Keratinocyte (primary cell): Measurements from ENCODE around the gene DRC1. TPM values are rescaled to one million over a fixed set of nuclear protein-coding genes. Genes with fewer than 3 reads are reported as not detected.

Experiments used
- DNase-seq: peaks from one replicate; pipeline ENCODE4 v3.0.0-alpha.2; 2011; ENCODE audit warnings: low read depth, missing footprints, low spot score
- FAIRE-seq: peaks from 2 replicates; lab custom pipeline; 2011; peaks lifted over from hg19 to GRCh38; lab: Jason Lieb, UNC
- H2AFZ ChIP-seq: 2 replicates; pipeline ENCODE4 v1.6.0; 2012; ENCODE audit warnings: low read length, control low read depth, inconsistent platforms; ENCODE audit not compliant: control insufficient read depth
- H3K27ac ChIP-seq: 2 replicates; pipeline ENCODE4 v1.5.1; 2011; ENCODE audit warnings: low read length; ENCODE audit not compliant: control insufficient read depth, insufficient read depth
- H3K27me3 ChIP-seq: 3 replicates; pipeline ENCODE4 v1.6.0; 2011; ENCODE audit warnings: low read length; ENCODE audit not compliant: control insufficient read depth, insufficient read depth; ENCODE audit errors: extremely low read depth
- H3K36me3 ChIP-seq, 2 experiments: 2 replicates in 1 of 2; 3 replicates in 1 of 2; pipeline ENCODE4 v1.5.1; 2011; ENCODE audit warnings: low read length in 2 of 2, mild to moderate bottlenecking in 1 of 2; ENCODE audit not compliant: control insufficient read depth in 2 of 2, insufficient read depth in 2 of 2; ENCODE audit errors: extremely low read depth in 1 of 2
- H3K4me1 ChIP-seq: 3 replicates; pipeline ENCODE4 v1.5.1; 2011; ENCODE audit warnings: low read length; ENCODE audit not compliant: control insufficient read depth, insufficient read depth; ENCODE audit errors: extremely low read depth
- H3K4me2 ChIP-seq: 3 replicates; pipeline ENCODE4 v1.6.0; 2011; ENCODE audit warnings: low read depth, low read length; ENCODE audit not compliant: control insufficient read depth, insufficient read depth; ENCODE audit errors: extremely low read depth
- H3K4me3 ChIP-seq, 3 experiments: fragments of 200-600 bp in 1 of 3; sonication (generic) in 1 of 3; 2 replicates in 2 of 3; 3 replicates in 1 of 3; pipeline ENCODE4 v1.5.1; 2011 to 2016; ENCODE audit warnings: low read length in 3 of 3, mild to moderate bottlenecking in 3 of 3, control low read depth in 2 of 3, inconsistent platforms in 1 of 3, low read depth in 1 of 3, mixed read lengths in 1 of 3, mixed run types in 1 of 3, moderate library complexity in 1 of 3; ENCODE audit not compliant: control insufficient read depth in 2 of 3, insufficient read depth in 2 of 3; ENCODE audit errors: extremely low read depth in 1 of 3
- H3K79me2 ChIP-seq: 2 replicates; pipeline ENCODE4 v1.6.0; 2012; ENCODE audit warnings: low read length; ENCODE audit not compliant: control insufficient read depth, insufficient read depth
- H3K9ac ChIP-seq: 3 replicates; pipeline ENCODE4 v1.6.0; 2011; ENCODE audit warnings: low read length; ENCODE audit not compliant: control insufficient read depth, insufficient read depth; ENCODE audit errors: extremely low read depth
- H3K9me1 ChIP-seq: 3 replicates; pipeline ENCODE4 v1.6.0; 2011; ENCODE audit warnings: low read length; ENCODE audit not compliant: control insufficient read depth, insufficient read depth; ENCODE audit errors: extremely low read depth
- H3K9me3 ChIP-seq: 2 replicates; pipeline ENCODE4 v1.5.1; 2012; ENCODE audit warnings: low read depth, low read length; ENCODE audit not compliant: control insufficient read depth
- H4K20me1 ChIP-seq: 3 replicates; pipeline ENCODE4 v1.6.0; 2011; ENCODE audit warnings: low read length; ENCODE audit not compliant: control insufficient read depth, insufficient read depth; ENCODE audit errors: extremely low read depth
- EZH2 ChIP-seq: IDR thresholded peaks from one replicate; pipeline ENCODE4 v1.6.1; 2012; ENCODE audit warnings: inconsistent platforms, mild to moderate bottlenecking, low read length, moderate library complexity
- dilution Hi-C: fragments of 300-500 bp; cut with MboI; formaldehyde crosslinking; loops from one replicate; pipeline ENCODE4 v1.7.0; 2020; ENCODE audit warnings: low sequenced_read_pairs; ENCODE audit not compliant: extremely low pct_ligation_motif_present
- polyA plus RNA-seq, 5 experiments: library from polyadenylated mRNA; depleted of rRNA in 3 of 5; stranded (reverse) in 3 of 5; stranded (forward) in 1 of 5; unstranded in 1 of 5; fragments of >200 nt; gene quantifications; 1 replicate in 1 of 5; 2 replicates in 3 of 5; 3 replicates in 1 of 5; pipeline versions ENCODE4 v1.2.1 to v1.2.3, GENCODE V29; 2011 to 2012; ENCODE audit warnings: missing spikeins in 2 of 5, low read depth in 1 of 5, low replicate concordance in 1 of 5
- TF ChIP-seq, protein P1 (sequence below), 3 experiments: IDR thresholded peaks in 1 of 3; conservative IDR thresholded peaks in 1 of 3; optimal IDR thresholded peaks in 1 of 3; 2 replicates in 2 of 3; 3 replicates in 1 of 3; pipeline versions ENCODE3 to v1.5.1; 2011; ENCODE audit warnings: low read length in 3 of 3, mild to moderate bottlenecking in 3 of 3, moderate library complexity in 2 of 3, control low read depth in 1 of 3, inconsistent platforms in 1 of 3; ENCODE audit not compliant: insufficient read depth in 2 of 3; ENCODE audit errors: extremely low read depth in 1 of 3

DRC1 gene
- polyA plus RNA-seq, 1 donor (not counting 4 experiments of a cell fraction or from before 2014, with no cell fraction given), result not detected

DNA sequence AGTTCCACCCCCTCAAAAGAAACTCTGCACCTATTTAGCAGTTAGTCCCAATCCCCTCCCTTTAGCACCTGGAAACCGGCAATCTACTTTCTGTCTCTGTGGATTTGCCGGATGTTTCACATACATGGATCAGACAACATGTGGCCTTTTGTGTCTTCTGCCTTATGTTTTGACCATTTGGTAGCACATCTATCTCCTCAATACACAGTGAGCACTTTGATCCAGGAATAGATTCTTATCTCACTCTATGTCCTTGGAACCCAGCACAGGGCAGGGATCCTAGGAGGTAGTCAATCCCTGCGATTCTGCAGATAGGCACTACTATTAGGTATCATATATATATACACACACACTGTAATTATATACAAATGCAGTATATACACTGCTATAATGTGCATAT lies 80.0 kb downstream of the DRC1 start:
- Histone ChIP-seq H3K36me3 (no peaks in the 10 kb centered on the region), H3K9me3 (no peaks in the 10 kb centered on the region), H3K27ac (no peak overlapping the region), H4K20me1 (no peaks in the 10 kb centered on the region), H3K9me1 (no peaks in the 10 kb centered on the region), H3K27me3 (peaks cover 8% of the 10 kb centered on the region), H3K79me2 (no peaks in the 10 kb centered on the region), H3K9ac (no peak overlapping the region), H3K4me1 (no peaks in the 10 kb centered on the region), H2AFZ (no peak overlapping the region), H3K4me3 (no peak overlapping the region), H3K4me2 (no peak overlapping the region)
- DNase-seq (no peak), FAIRE-seq (no peak)
- dilution Hi-C loops, result no loop called here
- no peak for TF ChIP-seq EZH2
- TF ChIP-seq, protein P1, sequence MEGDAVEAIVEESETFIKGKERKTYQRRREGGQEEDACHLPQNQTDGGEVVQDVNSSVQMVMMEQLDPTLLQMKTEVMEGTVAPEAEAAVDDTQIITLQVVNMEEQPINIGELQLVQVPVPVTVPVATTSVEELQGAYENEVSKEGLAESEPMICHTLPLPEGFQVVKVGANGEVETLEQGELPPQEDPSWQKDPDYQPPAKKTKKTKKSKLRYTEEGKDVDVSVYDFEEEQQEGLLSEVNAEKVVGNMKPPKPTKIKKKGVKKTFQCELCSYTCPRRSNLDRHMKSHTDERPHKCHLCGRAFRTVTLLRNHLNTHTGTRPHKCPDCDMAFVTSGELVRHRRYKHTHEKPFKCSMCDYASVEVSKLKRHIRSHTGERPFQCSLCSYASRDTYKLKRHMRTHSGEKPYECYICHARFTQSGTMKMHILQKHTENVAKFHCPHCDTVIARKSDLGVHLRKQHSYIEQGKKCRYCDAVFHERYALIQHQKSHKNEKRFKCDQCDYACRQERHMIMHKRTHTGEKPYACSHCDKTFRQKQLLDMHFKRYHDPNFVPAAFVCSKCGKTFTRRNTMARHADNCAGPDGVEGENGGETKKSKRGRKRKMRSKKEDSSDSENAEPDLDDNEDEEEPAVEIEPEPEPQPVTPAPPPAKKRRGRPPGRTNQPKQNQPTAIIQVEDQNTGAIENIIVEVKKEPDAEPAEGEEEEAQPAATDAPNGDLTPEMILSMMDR (optimal IDR thresholded peaks at IDR 0.05 in 1 of 3, IDR thresholded peaks at IDR 0.05 in 1 of 3, conservative IDR thresholded peaks at IDR 0.05 in 1 of 3; ENCODE audit: extremely low read depth in 1 of 3, insufficient read depth in 2 of 3, low read length in 3 of 3), result no peak

DNA sequence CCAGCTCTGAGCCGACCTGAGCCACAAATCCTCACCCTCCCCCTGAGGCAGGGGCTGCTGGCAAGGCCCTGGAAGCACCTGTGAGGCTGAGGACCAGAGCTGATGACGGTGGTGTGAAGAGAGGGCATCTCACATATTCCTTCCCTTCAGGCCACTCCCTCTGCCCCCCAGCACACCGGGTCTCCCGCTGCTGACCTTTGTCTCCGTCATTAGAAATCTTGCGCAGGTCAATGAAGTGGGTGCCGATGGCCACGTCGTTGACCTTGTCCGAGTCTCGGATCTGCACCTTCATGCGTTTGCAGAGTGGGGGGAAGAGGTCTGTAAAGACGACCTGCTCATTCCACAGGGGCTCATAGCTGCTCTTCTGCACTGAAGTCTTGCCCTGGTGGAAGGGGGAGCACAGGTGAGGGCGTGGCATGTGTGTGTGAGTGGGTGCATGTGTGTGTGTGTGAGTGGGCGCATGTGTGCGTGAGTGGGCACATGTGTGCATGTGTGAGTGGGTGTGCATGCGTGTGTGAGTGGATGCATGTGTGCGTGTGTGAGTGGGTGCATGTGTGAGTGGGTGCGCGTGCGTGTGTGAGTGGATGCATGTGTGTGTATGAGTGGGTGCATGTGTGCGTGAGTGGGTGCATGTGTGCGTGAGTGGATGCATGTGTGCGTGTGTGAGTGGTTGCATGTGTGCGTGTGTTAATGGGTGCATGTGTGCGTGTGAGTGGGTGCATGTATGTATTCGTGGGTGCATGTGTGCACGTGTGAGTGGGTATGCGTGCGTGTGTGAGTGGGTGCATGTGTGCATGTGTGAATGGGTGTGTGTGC lies 80.7 kb downstream of the DRC1 start:
- no peak overlapping the region for H3K4me2 ChIP-seq
- peaks cover 8% of the 10 kb centered on the region for H3K27me3 ChIP-seq
- DNase-seq (no peak), FAIRE-seq (no peak)
- H3K27ac ChIP-seq, result no peak overlapping the region
- TF ChIP-seq, protein P1 (optimal IDR thresholded peaks at IDR 0.05 in 1 of 3, IDR thresholded peaks at IDR 0.05 in 1 of 3, conservative IDR thresholded peaks at IDR 0.05 in 1 of 3; ENCODE audit: extremely low read depth in 1 of 3, insufficient read depth in 2 of 3, low read length in 3 of 3), result no peak
- no peak for TF ChIP-seq EZH2
- H3K79me2 ChIP-seq, result no peaks in the 10 kb centered on the region
- H3K9me3 ChIP-seq, result no peaks in the 10 kb centered on the region
- no peaks in the 10 kb centered on the region for H3K4me1 ChIP-seq
- H3K9me1 ChIP-seq, result no peaks in the 10 kb centered on the region
- dilution Hi-C loops, result no loop called here
- H4K20me1 ChIP-seq, result no peaks in the 10 kb centered on the region
- no peaks in the 10 kb centered on the region for H3K36me3 ChIP-seq
- no peak overlapping the region for H2AFZ ChIP-seq
- H3K9ac ChIP-seq, result no peak overlapping the region
- H3K4me3 ChIP-seq, result no peak overlapping the region
